Smooth muscle cell (in vitro differentiated cells): ENCODE data around the gene PRDX5. TPM values are rescaled to one million over a fixed set of nuclear protein-coding genes. Genes with fewer than 3 reads are reported as not detected.

Experiments used
- DNase-seq: peaks from one replicate; lab custom pipeline; 2025; ENCODE audit not compliant: unreplicated experiment; lab: John Stamatoyannopoulos, UW
- H2AFZ ChIP-seq: fragments of 200-600 bp; sonication (generic); 2 replicates; pipeline ENCODE4 v1.6.0; 2016; ENCODE audit warnings: antibody characterized with exemption, low read depth, mild to moderate bottlenecking
- H3F3A ChIP-seq: fragments of 200-600 bp; sonication (generic); 2 replicates; pipeline ENCODE4 v1.6.0; 2017; ENCODE audit warnings: antibody characterized with exemption, low read depth
- H3K27ac ChIP-seq: fragments of 200-600 bp; sonication (generic); 2 replicates; pipeline ENCODE4 v1.5.1; 2016; ENCODE audit warnings: low read depth, mild to moderate bottlenecking
- H3K27me3 ChIP-seq: fragments of 200-600 bp; sonication (generic); 2 replicates; pipeline ENCODE4 v1.6.1; 2016; ENCODE audit warnings: low read depth, mild to moderate bottlenecking
- H3K36me3 ChIP-seq: fragments of 200-600 bp; sonication (generic); 2 replicates; pipeline ENCODE4 v1.5.1; 2016; ENCODE audit warnings: low read depth
- H3K4me1 ChIP-seq: fragments of 200-600 bp; sonication (generic); 2 replicates; pipeline ENCODE4 v1.5.1; 2016; ENCODE audit warnings: low read depth
- H3K4me2 ChIP-seq: fragments of 200-600 bp; sonication (generic); 2 replicates; pipeline ENCODE4 v1.6.0; 2016; ENCODE audit warnings: mild to moderate bottlenecking
- H3K4me3 ChIP-seq: fragments of 200-600 bp; sonication (generic); 2 replicates; pipeline ENCODE4 v1.5.1; 2016; ENCODE audit warnings: mild to moderate bottlenecking
- H3K79me2 ChIP-seq: fragments of 200-600 bp; sonication (generic); 2 replicates; pipeline ENCODE4 v1.6.0; 2016; ENCODE audit warnings: low read depth, mild to moderate bottlenecking
- H3K9ac ChIP-seq: fragments of 200-600 bp; sonication (generic); 2 replicates; pipeline ENCODE4 v1.6.0; 2016; ENCODE audit warnings: low read depth
- H3K9me3 ChIP-seq: fragments of 200-600 bp; sonication (generic); replicated peaks from 2 replicates; pipeline ENCODE4 v1.5.1; 2016; ENCODE audit warnings: low read depth
- H4K20me1 ChIP-seq: fragments of 200-600 bp; sonication (generic); 2 replicates; pipeline ENCODE4 v1.6.0; 2016; ENCODE audit warnings: low read depth
- WGBS: methylation state at CpG from one replicate; pipeline ENCODE4 v1.1.7; 2016; ENCODE audit warnings: low lambda C conversion rate; 5-methylcytosine and 5-hydroxymethylcytosine counted together
- polyA plus RNA-seq: library from polyadenylated mRNA; unstranded; fragments of >200 nt; fragmentation: Nextera tagmentation; extraction: Ambion mirVana; gene quantifications from 2 replicates; pipeline ENCODE4 v1.2.1, GENCODE V29; 2016
- total RNA-seq: library from RNA; depleted of rRNA; stranded (reverse); fragments of >200 nt; gene quantifications from 2 replicates; pipeline ENCODE4 v1.2.3, GENCODE V29; 2014
- TF ChIP-seq, protein P1 (sequence below): fragments of 200-600 bp; sonication (generic); IDR thresholded peaks from 2 replicates; pipeline ENCODE4 v1.5.1; 2017; ENCODE audit warnings: borderline replicate concordance, mild to moderate bottlenecking, antibody characterized with exemption; ENCODE audit not compliant: insufficient read depth, poor library complexity, severe bottlenecking

Gene PRDX5
- total and polyA plus RNA-seq, 2 experiments from 2014 or later, result 169 to 474 TPM

DNA sequence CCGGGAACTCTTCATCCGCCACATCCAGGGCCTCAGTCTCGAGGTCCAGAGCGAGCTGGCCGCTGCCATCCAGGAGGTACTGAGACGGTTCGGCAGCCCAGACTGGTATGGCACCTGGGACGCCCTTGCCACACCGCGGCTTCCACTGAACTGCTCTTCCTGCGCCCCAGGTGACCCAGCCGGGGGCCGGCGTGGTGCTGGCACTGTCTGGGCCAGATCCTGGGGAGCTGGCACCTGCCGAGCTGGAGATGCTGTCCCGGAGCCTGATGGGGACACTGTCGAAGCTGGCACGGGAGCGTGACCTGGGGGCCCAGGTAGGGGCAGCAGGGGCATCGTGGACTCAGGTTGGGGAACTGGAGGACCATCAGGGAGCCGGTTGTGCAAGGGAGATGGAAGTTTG lies 23.5 kb downstream of the PRDX5 start:
- no peaks in the 10 kb centered on the region for H3K9me3 ChIP-seq
- no peak overlapping the region for H3K4me3 ChIP-seq
- no peak overlapping the region for H2AFZ ChIP-seq
- H4K20me1 ChIP-seq, result no peaks in the 10 kb centered on the region
- no peaks in the 10 kb centered on the region for H3K36me3 ChIP-seq
- H3K27ac ChIP-seq, result no peak overlapping the region
- H3F3A ChIP-seq, result no peaks in the 10 kb centered on the region
- H3K4me1 ChIP-seq, result peaks cover 7% of the 10 kb centered on the region
- no peak overlapping the region for H3K4me2 ChIP-seq
- WGBS, result 87% methylated on average over 19 of the region's 21 CpGs
- H3K9ac ChIP-seq, result no peak overlapping the region
- H3K27me3 ChIP-seq, result no peaks in the 10 kb centered on the region
- TF ChIP-seq, protein P1, sequence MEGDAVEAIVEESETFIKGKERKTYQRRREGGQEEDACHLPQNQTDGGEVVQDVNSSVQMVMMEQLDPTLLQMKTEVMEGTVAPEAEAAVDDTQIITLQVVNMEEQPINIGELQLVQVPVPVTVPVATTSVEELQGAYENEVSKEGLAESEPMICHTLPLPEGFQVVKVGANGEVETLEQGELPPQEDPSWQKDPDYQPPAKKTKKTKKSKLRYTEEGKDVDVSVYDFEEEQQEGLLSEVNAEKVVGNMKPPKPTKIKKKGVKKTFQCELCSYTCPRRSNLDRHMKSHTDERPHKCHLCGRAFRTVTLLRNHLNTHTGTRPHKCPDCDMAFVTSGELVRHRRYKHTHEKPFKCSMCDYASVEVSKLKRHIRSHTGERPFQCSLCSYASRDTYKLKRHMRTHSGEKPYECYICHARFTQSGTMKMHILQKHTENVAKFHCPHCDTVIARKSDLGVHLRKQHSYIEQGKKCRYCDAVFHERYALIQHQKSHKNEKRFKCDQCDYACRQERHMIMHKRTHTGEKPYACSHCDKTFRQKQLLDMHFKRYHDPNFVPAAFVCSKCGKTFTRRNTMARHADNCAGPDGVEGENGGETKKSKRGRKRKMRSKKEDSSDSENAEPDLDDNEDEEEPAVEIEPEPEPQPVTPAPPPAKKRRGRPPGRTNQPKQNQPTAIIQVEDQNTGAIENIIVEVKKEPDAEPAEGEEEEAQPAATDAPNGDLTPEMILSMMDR, result no peak
- DNase-seq, result no peak
- no peaks in the 10 kb centered on the region for H3K79me2 ChIP-seq

DNA sequence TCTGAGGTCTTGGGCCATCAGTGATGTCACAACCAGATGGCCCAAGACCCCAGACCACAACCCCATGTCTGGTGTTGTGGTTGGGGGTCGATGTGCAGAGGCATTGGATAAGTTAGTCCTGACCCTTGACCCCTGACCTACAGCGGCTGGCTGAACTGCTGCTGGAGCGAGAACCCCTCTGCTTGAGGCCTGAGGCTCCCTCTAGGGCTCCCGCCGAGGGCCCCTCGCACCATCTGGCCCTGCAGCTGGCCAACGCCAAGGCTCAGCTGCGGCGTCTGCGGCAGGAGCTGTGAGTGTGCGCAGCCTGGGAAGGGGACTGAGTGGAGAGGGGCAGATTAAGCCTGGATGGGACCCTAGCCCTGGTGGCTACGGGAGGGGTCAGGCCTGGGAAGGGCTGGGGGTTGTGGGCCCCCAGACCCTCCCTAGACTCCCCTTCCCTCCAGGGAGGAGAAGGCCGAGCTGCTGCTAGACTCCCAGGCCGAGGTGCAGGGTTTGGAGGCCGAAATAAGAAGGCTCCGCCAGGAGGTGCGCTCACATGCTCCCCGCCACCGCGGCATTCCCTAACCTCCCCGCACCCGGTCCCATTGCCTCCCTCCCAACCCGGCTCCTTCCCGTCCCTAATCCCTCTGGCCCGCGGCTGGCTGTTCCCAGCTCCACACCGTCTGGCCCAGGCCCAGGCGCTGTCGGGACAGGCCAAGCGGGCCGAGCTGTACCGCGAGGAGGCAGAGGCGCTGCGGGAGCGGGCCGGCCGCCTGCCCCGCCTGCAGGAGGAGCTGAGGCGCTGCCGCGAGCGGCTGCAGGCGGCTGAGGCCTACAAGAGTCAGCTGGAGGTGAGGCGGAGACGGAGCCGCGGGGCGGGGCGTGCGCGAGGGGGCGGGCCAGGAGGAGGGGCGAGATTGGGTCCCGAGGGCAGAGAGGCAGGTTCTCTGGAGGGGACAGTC lies 24.2 kb downstream of the PRDX5 start:
- WGBS, result 34% methylated on average over 41 of the region's 55 CpGs
- Histone ChIP-seq H3K9ac (no peak overlapping the region), H4K20me1 (no peaks in the 10 kb centered on the region), H2AFZ (no peak overlapping the region), H3K4me3 (peak overlapping the region; percentile 4), H3K27me3 (no peaks in the 10 kb centered on the region), H3K4me2 (peak overlapping the region; percentile 80), H3K9me3 (no peaks in the 10 kb centered on the region), H3F3A (no peaks in the 10 kb centered on the region), H3K4me1 (peaks cover 7% of the 10 kb centered on the region), H3K79me2 (no peaks in the 10 kb centered on the region), H3K27ac (no peak overlapping the region), H3K36me3 (no peaks in the 10 kb centered on the region)
- DNase-seq, result peak; percentile 37
- TF ChIP-seq, protein P1, result peak; percentile 31

GRCh38 chr11:64342869-64343745 lies 25.2 kb downstream of the PRDX5 start:
- H3K4me1 ChIP-seq, result peaks cover 7% of the 10 kb centered on the region
- H3K79me2 ChIP-seq, result no peaks in the 10 kb centered on the region
- no peaks in the 10 kb centered on the region for H4K20me1 ChIP-seq
- no peaks in the 10 kb centered on the region for H3K9me3 ChIP-seq
- no peak overlapping the region for H2AFZ ChIP-seq
- 93% methylated on average over 11 of the region's 29 CpGs for WGBS
- H3K36me3 ChIP-seq, result no peaks in the 10 kb centered on the region
- H3K4me3 ChIP-seq, result no peak overlapping the region
- H3F3A ChIP-seq, result no peaks in the 10 kb centered on the region
- no peaks in the 10 kb centered on the region for H3K27me3 ChIP-seq
- H3K4me2 ChIP-seq, result no peak overlapping the region
- no peak overlapping the region for H3K27ac ChIP-seq
- no peak for DNase-seq
- TF ChIP-seq, protein P1, result no peak
- H3K9ac ChIP-seq, result no peak overlapping the region
